ENCODE data around the gene GPX7.
"Not testable (repeated sequence)": the region's sequence is repeated elsewhere in the genome, so short reads cannot be mapped to it uniquely, and the experiment has no call there.

DNA sequence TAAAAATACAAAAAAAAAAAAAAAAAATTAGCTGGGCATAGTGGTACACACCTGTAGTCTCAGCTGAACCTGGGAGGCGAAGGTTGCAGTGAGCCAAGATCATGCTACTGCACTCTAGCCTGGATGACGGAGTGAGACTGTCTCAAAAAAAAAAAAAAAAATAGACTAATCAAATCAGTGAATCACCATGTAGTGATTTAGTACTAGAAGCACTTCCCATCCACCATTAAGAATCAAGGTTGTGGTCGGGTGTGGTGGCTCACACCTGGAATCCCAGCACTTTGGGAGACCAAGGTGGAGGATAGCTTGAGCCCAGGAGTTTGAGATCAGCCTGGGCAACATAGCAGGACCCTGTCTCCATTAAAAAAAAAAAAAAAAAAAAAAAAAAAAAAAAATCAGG is 24.1 kb upstream of the GPX7 start:
- TF ChIP-seq, protein P1, sequence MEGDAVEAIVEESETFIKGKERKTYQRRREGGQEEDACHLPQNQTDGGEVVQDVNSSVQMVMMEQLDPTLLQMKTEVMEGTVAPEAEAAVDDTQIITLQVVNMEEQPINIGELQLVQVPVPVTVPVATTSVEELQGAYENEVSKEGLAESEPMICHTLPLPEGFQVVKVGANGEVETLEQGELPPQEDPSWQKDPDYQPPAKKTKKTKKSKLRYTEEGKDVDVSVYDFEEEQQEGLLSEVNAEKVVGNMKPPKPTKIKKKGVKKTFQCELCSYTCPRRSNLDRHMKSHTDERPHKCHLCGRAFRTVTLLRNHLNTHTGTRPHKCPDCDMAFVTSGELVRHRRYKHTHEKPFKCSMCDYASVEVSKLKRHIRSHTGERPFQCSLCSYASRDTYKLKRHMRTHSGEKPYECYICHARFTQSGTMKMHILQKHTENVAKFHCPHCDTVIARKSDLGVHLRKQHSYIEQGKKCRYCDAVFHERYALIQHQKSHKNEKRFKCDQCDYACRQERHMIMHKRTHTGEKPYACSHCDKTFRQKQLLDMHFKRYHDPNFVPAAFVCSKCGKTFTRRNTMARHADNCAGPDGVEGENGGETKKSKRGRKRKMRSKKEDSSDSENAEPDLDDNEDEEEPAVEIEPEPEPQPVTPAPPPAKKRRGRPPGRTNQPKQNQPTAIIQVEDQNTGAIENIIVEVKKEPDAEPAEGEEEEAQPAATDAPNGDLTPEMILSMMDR (IDR thresholded peaks at IDR 0.05; ENCODE audit: poor library complexity, severe bottlenecking), result not testable (repeated sequence)
- not testable (repeated sequence) for TF ChIP-seq EZH2 (IDR thresholded peaks at IDR 0.05; ENCODE audit: borderline replicate concordance, insufficient read depth, low read length, poor library complexity, severe bottlenecking); POLR2AphosphoS5 (IDR thresholded peaks at IDR 0.05); TAF1 (IDR thresholded peaks at IDR 0.05; ENCODE audit: low read depth); MXI1 (conservative IDR thresholded peaks at IDR 0.05; ENCODE audit: poor library complexity, severe bottlenecking); RAD21 (conservative IDR thresholded peaks at IDR 0.05); EP300 (conservative IDR thresholded peaks at IDR 0.05; ENCODE audit: poor library complexity, severe bottlenecking); SMC3 (conservative IDR thresholded peaks at IDR 0.05; ENCODE audit: poor library complexity)
- TF ChIP-seq, protein P2, sequence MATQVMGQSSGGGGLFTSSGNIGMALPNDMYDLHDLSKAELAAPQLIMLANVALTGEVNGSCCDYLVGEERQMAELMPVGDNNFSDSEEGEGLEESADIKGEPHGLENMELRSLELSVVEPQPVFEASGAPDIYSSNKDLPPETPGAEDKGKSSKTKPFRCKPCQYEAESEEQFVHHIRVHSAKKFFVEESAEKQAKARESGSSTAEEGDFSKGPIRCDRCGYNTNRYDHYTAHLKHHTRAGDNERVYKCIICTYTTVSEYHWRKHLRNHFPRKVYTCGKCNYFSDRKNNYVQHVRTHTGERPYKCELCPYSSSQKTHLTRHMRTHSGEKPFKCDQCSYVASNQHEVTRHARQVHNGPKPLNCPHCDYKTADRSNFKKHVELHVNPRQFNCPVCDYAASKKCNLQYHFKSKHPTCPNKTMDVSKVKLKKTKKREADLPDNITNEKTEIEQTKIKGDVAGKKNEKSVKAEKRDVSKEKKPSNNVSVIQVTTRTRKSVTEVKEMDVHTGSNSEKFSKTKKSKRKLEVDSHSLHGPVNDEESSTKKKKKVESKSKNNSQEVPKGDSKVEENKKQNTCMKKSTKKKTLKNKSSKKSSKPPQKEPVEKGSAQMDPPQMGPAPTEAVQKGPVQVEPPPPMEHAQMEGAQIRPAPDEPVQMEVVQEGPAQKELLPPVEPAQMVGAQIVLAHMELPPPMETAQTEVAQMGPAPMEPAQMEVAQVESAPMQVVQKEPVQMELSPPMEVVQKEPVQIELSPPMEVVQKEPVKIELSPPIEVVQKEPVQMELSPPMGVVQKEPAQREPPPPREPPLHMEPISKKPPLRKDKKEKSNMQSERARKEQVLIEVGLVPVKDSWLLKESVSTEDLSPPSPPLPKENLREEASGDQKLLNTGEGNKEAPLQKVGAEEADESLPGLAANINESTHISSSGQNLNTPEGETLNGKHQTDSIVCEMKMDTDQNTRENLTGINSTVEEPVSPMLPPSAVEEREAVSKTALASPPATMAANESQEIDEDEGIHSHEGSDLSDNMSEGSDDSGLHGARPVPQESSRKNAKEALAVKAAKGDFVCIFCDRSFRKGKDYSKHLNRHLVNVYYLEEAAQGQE (IDR thresholded peaks at IDR 0.05; ENCODE audit: borderline replicate concordance), result not testable (repeated sequence)

All from neural cell (in vitro differentiated cells).